ENCODE measurements around the gene DDX24. TPM values are rescaled to one million over a fixed set of nuclear protein-coding genes. Genes with fewer than 3 reads are reported as not detected.

The DDX24 gene
- total and polyA plus RNA-seq, 2 of the 8 experiments (the other 6 are each of a cell fraction or from before 2014, with no cell fraction given), result 89.0 to 201 TPM

DNA sequence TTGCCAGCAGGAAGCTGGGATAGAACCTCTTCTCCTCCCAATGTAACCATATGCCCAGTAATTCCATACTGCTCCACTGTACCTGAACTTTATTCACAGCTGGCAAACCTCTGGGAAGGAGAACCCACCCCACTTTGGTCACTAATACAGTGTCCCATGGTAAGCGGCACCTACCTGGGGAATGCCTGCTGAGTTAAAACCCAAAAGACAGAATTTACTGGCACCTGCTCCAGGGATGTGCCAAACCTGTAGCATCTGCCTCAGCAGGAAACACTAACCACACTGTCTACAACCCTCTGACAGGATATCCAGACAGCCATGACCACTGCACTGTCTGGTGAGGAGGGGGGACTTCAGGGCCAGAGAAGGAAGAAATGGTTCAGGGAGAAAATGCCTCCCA is 26.6 kb downstream of the DDX24 start (continued):
- no peak for TF ChIP-seq TEAD4 (IDR thresholded peaks at IDR 0.05; ENCODE audit: low read depth, low read length)
